KMS-11 (cell line): ENCODE data around the gene ATP8B3.

Experiments used
- H2AFZ ChIP-seq: fragments of 200-600 bp; sonication (generic); 2 replicates; pipeline ENCODE4 v1.6.1; 2016; ENCODE audit warnings: antibody characterized with exemption, mixed run types, low read depth
- H3K27ac ChIP-seq: fragments of 200-600 bp; sonication (generic); 2 replicates; pipeline ENCODE4 v1.6.1; 2016; ENCODE audit warnings: mild to moderate bottlenecking, mixed run types
- H3K27me3 ChIP-seq: fragments of 200-600 bp; sonication (generic); 2 replicates; pipeline ENCODE4 v1.6.1; 2017; ENCODE audit warnings: mild to moderate bottlenecking, low read depth, mixed run types, moderate library complexity; ENCODE audit not compliant: insufficient read depth
- H3K36me3 ChIP-seq: fragments of 200-600 bp; sonication (generic); 2 replicates; pipeline ENCODE4 v1.6.1; 2017; ENCODE audit warnings: mild to moderate bottlenecking, mixed run types; ENCODE audit not compliant: insufficient read depth
- H3K4me1 ChIP-seq: fragments of 200-600 bp; sonication (generic); 2 replicates; pipeline ENCODE4 v1.6.1; 2016; ENCODE audit warnings: mild to moderate bottlenecking, low read depth, mixed run types; ENCODE audit not compliant: poor library complexity, severe bottlenecking
- H3K4me2 ChIP-seq: fragments of 200-600 bp; sonication (generic); 2 replicates; pipeline ENCODE4 v1.7.0; 2016; ENCODE audit warnings: mild to moderate bottlenecking, mixed run types
- H3K4me3 ChIP-seq: fragments of 200-600 bp; sonication (generic); IDR thresholded peaks from 2 replicates; pipeline ENCODE4 v1.6.1; 2017; ENCODE audit warnings: low read depth, low read length, mixed read lengths; ENCODE audit not compliant: insufficient read depth
- H3K79me2 ChIP-seq: fragments of 200-600 bp; sonication (generic); 2 replicates; pipeline ENCODE4 v1.6.1; 2016; ENCODE audit warnings: low read depth, mixed run types; ENCODE audit not compliant: insufficient read depth
- H3K9ac ChIP-seq: fragments of 200-600 bp; sonication (generic); 2 replicates; pipeline ENCODE4 v1.6.1; 2016; ENCODE audit warnings: mild to moderate bottlenecking, mixed run types
- H4K20me1 ChIP-seq: fragments of 200-600 bp; sonication (generic); 2 replicates; pipeline ENCODE4 v1.6.1; 2016; ENCODE audit warnings: mild to moderate bottlenecking, mixed run types; ENCODE audit not compliant: insufficient read depth
- TF ChIP-seq, protein P1 (sequence below): fragments of 200-600 bp; sonication (generic); conservative IDR thresholded peaks from 2 replicates; pipeline ENCODE4 v1.6.1; 2017; ENCODE audit warnings: low read depth, mild to moderate bottlenecking, antibody characterized with exemption, low read length, moderate library complexity, mixed read lengths

Gene ATP8B3

GRCh38 chr19:1850809-1851653 lies 39.0 kb upstream of the ATP8B3 start:
- Histone ChIP-seq H3K36me3 (no peaks in the 10 kb centered on the region), H3K4me2 (no peak overlapping the region), H3K4me3 (no peak overlapping the region), H3K9ac (no peak overlapping the region), H3K4me1 (peaks cover 49% of the 10 kb centered on the region), H2AFZ (no peak overlapping the region), H3K27me3 (no peaks in the 10 kb centered on the region), H4K20me1 (0 out of 2 replicates have a peak, but pooled peaks cover 5% of the 10 kb centered on the region), H3K79me2 (peaks cover 33% of the 10 kb centered on the region), H3K27ac (no peak overlapping the region)
- TF ChIP-seq, protein P1, sequence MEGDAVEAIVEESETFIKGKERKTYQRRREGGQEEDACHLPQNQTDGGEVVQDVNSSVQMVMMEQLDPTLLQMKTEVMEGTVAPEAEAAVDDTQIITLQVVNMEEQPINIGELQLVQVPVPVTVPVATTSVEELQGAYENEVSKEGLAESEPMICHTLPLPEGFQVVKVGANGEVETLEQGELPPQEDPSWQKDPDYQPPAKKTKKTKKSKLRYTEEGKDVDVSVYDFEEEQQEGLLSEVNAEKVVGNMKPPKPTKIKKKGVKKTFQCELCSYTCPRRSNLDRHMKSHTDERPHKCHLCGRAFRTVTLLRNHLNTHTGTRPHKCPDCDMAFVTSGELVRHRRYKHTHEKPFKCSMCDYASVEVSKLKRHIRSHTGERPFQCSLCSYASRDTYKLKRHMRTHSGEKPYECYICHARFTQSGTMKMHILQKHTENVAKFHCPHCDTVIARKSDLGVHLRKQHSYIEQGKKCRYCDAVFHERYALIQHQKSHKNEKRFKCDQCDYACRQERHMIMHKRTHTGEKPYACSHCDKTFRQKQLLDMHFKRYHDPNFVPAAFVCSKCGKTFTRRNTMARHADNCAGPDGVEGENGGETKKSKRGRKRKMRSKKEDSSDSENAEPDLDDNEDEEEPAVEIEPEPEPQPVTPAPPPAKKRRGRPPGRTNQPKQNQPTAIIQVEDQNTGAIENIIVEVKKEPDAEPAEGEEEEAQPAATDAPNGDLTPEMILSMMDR: no peak

DNA sequence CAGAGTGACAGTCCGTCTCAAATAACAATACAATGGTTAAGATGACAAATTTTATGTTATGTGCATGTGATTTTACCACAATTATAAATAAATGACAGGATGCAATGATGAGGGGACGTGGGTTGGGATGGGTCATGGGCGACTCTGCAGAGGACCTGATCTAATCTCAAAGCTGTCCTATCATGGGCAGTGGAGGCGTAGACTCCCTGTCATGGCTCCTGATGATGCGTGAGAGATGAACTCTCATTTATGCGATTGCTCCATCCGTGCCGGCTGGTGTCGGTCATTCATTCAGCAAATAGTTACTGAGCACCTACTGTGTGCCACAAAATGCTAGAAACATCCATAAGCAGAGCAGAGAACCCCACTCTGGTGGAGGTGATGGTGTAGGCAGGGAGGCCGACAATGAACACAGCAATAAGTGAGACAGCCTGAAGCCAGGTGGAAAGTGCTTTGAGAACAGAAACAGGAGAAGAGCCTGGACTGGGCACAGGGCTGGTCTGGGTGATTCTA lies 37.9 kb upstream of the ATP8B3 start:
- Histone ChIP-seq H3K79me2 (peaks cover 39% of the 10 kb centered on the region), H3K4me2 (no peak overlapping the region), H3K4me1 (peaks cover 41% of the 10 kb centered on the region), H2AFZ (no peak overlapping the region), H3K27me3 (no peaks in the 10 kb centered on the region), H4K20me1 (0 out of 2 replicates have a peak, but pooled peaks cover 5% of the 10 kb centered on the region), H3K4me3 (no peak overlapping the region), H3K36me3 (no peaks in the 10 kb centered on the region), H3K9ac (no peak overlapping the region), H3K27ac (no peak overlapping the region)
- TF ChIP-seq, protein P1: no peak

- no peak overlapping the region for H2AFZ ChIP-seq
- 0 out of 2 replicates have a peak, but pooled peaks cover 5% of the 10 kb centered on the region for H4K20me1 ChIP-seq
- H3K4me3 ChIP-seq: no peak overlapping the region
- H3K9ac ChIP-seq: no peak overlapping the region; the same call in 1 of the 2 replicates
- no peaks in the 10 kb centered on the region for H3K27me3 ChIP-seq
- no peak overlapping the region for H3K4me2 ChIP-seq
- TF ChIP-seq, protein P1: no peak
- H3K4me1 ChIP-seq: peaks cover 32% of the 10 kb centered on the region
- H3K79me2 ChIP-seq: peaks cover 40% of the 10 kb centered on the region
- peak overlapping the region; percentile 97; the same call in 1 of the 2 replicates for H3K27ac ChIP-seq
- H3K36me3 ChIP-seq: no peaks in the 10 kb centered on the region
Measured at GRCh38 chr19:1849132-1849474, 37.0 kb upstream of the ATP8B3 start.

GRCh38 chr19:1848399-1849131 lies 36.5 kb upstream of the ATP8B3 start, which contains the start of gene REXO1:
REXO1 (minus strand) TSS chr19:1848483; CDS start chr19:1848358, 125 bp downstream.
- Histone ChIP-seq H3K9ac (peak within 1 kb of the TSS; percentile 98), H3K4me2 (peak within 1 kb of the TSS; percentile 99), H3K36me3 (no peaks in the 10 kb centered on the region), H3K27ac (peak within 1 kb of the TSS; percentile 97), H3K79me2 (peaks cover 45% of the 10 kb centered on the region), H3K4me1 (peaks cover 28% of the 10 kb centered on the region), H3K27me3 (no peaks in the 10 kb centered on the region), H3K4me3 (peak within 1 kb of the TSS; percentile 25), H4K20me1 (0 out of 2 replicates have a peak, but pooled peaks cover 5% of the 10 kb centered on the region), H2AFZ (peak within 1 kb of the TSS; percentile 52; the same call in 1 of the 2 replicates)
- TF ChIP-seq, protein P1: peak; percentile 86
